ENCODE measurements around the gene TF. TPM values are rescaled to one million over a fixed set of nuclear protein-coding genes. Genes with fewer than 3 reads are reported as not detected.

The TF gene
- total RNA-seq, 4 donors from 2014 or later, result 13.9 to 154 (median 67.3) TPM

DNA sequence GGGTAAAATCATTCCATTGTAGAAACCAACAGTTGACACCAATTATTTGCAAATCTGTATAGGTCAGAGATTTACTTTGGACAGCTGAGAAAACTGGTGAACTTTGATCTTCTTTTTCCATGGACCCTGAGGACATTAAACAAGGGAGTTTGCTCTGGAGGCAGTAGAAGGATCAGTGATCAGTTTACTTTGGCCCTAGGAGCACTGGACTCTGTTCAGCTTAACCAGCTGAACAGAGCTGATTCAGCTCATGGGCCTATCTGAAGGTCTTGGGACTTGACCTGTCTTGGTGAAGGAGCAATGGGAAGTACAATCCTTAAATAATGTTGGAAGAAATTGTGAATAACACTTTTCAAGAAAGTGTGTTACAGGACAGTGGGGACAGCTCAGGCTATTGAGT is 15.2 kb upstream of the TF start:
- no peak for TF ChIP-seq CTCF (IDR thresholded peaks at IDR 0.05; ENCODE audit: low read depth)

DNA sequence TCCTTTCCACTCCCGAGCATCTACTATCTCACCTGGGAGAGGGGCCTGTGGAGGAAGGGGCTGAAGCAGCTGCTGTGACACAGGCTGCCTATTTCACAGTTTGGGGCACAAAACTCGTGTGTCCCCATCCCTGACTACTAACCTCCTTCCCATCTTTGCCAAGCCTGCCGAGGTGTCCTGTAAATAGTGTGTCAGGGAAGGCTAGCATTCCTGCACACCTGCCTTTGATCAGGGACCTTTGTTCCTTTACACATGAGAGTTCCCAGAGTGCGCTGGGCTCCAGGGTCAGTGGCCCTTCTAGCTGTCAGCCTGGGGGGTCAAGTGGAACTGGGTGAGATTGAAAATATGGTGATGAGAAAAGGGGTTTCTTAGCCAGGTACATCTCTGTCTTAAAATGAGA is 13.0 kb upstream of the TF start:
- no peak for TF ChIP-seq CTCF (IDR thresholded peaks at IDR 0.05; ENCODE audit: low read depth)

- no peak for TF ChIP-seq CTCF (IDR thresholded peaks at IDR 0.05; ENCODE audit: low read depth)
Measured at GRCh38 chr3:133734305-133734704, 11.9 kb upstream of the TF start.

DNA sequence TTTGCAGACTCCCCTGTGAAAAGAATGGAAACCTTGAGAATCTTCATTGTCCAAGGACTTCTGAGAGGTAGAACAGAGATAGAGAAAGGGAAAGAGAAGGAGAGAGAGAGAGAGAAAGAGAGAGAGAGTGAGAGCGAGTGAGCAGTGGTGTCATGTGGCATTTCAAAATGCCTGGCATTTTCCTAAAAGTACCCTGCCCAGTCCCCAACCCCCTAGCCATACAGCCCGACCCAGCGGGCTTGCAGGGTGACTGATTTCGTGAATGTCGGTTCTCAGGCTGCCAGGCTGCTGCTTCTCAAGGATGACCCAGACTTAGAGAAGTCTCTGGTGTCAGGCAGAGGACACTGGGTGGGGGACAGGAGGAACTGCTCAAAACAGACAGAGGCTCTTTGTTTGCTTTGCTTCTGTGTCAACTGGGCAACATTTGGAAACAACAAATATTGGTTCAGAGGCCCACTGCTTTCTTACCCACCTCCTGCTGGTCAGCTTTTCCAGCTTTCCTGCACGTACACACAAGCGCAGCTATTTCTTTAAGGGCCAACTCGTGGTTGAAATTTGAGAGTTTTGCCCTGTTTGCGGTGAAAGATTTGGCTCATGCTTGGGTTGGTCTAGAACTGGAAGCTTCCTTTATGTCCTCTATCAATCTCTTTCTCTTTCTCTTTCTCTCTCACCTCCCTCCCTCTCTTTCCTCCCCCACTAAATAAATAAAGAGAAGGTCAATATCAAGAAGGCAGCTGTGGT is 3.7 kb upstream of the TF start:
- no peak for TF ChIP-seq CTCF (IDR thresholded peaks at IDR 0.05; ENCODE audit: low read depth)

DNA sequence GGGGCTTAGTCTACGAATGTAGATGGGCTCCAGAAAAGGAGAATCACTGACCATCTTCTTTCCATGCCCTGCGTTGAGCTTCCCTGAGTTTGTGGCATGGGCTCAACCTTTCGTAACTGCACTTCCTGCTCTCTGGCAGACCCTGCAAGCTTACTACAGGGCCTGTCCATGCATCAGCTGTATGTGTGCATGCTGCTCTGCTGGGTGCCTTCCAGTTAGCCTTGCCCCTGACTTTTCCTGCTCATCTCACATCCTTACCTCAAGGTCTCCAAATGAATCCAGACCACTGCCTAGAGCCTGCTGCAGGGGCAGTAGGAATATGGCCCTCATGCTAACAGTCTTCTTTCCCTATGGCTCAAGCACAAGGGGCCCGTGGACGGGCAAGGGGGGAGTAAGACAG is 2.0 kb upstream of the TF start:
- TF ChIP-seq CTCF (IDR thresholded peaks at IDR 0.05; ENCODE audit: low read depth), result no peak

DNA sequence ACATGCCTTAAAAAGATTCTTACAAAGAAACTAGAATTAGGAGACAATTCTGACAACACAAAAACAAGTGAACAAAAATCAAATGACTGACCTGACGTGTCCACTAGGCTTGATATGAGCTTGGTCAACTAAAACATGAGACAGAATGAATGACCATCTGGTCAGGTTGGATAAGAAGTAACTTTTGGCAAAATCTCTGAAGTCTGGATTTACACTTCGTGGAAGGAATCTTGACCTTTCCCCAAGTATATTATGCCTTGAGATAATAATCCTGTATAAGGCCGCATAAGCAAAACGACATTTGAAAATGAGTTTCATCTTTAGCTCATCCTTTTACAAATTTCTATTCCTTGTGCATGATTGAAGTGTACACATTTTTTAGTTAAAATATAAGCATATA is 1.1 kb upstream of the TF start:
- TF ChIP-seq CTCF (IDR thresholded peaks at IDR 0.05; ENCODE audit: low read depth), result no peak

- TF ChIP-seq CTCF (IDR thresholded peaks at IDR 0.05; ENCODE audit: low read depth), result no peak
Measured at GRCh38 chr3:133746712-133747066, 496 bp downstream of the TF start.
